SJSA1 (cell line): ENCODE data around the gene ZNF616. TPM values are rescaled to one million over a fixed set of nuclear protein-coding genes. Genes with fewer than 3 reads are reported as not detected.
A peak's percentile ranks its signal among the peaks of the same experiment; 100 is the strongest.

ENCODE experiments used
- DNase-seq, 2 experiments: peaks; one replicate each; pipeline ENCODE4 v3.0.0-alpha.2; 2015 to 2020; ENCODE audit warnings: low spot score in 2 of 2, low read depth in 1 of 2
- H3K27ac ChIP-seq: fragments of 250-450 bp; sonication (Bioruptor Pico); 2 replicates; pipeline ENCODE4 v1.5.1; 2020; ENCODE audit warnings: mild to moderate bottlenecking, moderate library complexity
- H3K27me3 ChIP-seq: fragments of 250-450 bp; sonication (Bioruptor Pico); replicated peaks from 2 replicates; pipeline ENCODE4 v1.5.1; 2020; ENCODE audit warnings: mild to moderate bottlenecking, moderate library complexity
- H3K36me3 ChIP-seq: fragments of 250-450 bp; sonication (Bioruptor Pico); 2 replicates; pipeline ENCODE4 v1.5.1; 2020; ENCODE audit warnings: mild to moderate bottlenecking
- H3K4me1 ChIP-seq: fragments of 250-450 bp; sonication (Bioruptor Pico); replicated peaks from 2 replicates; pipeline ENCODE4 v1.6.1; 2021; ENCODE audit warnings: mild to moderate bottlenecking
- H3K4me3 ChIP-seq: fragments of 250-450 bp; sonication (Bioruptor Pico); 2 replicates; pipeline ENCODE4 v1.5.1; 2020; ENCODE audit warnings: mild to moderate bottlenecking
- H3K9me3 ChIP-seq: fragments of 250-450 bp; sonication (Bioruptor Pico); replicated peaks from 2 replicates; pipeline ENCODE4 v1.5.1; 2020; ENCODE audit warnings: mild to moderate bottlenecking
- total RNA-seq: library from RNA; depleted of rRNA; stranded (reverse); fragments of >200 nt; shearing (Covaris generic); gene quantifications from 2 replicates; pipeline ENCODE4 v1.2.3, GENCODE V29; 2014; rRNA removed

Gene ZNF616
- total RNA-seq = 4.6 and 7.7 TPM in 2 replicates

GRCh38 chr19:52139252-52140031, at the start of gene ZNF616:
Gene ZNF616 (minus strand): TSS chr19:52139938. CDS start chr19:52130512, 9,426 bp downstream.
- peak within 1 kb of the TSS; percentile 47 for H3K27ac ChIP-seq
- H3K9me3 ChIP-seq = 0 out of 2 replicates have a peak, but pooled peaks cover 10% of the 10 kb centered on the region
- peak within 1 kb of the TSS; percentile 51 for H3K4me3 ChIP-seq
- 0 out of 2 replicates have a peak, but pooled peaks cover 3% of the 10 kb centered on the region for H3K36me3 ChIP-seq
- H3K4me1 ChIP-seq = peaks cover 5% of the 10 kb centered on the region; the same call in 1 of the 2 replicates
- H3K27me3 ChIP-seq = no peaks in the 10 kb centered on the region
- peak; percentile 88 to 97 for DNase-seq

GRCh38 chr19:52188822-52189734, 49.3 kb upstream of the ZNF616 start:
- 0 out of 2 replicates have a peak overlapping the region, but pooled peaks have one; percentile 6 for H3K27ac ChIP-seq
- H3K4me3 ChIP-seq = peak overlapping the region; percentile 25
- H3K27me3 ChIP-seq = no peaks in the 10 kb centered on the region
- peaks cover 15% of the 10 kb centered on the region for H3K4me1 ChIP-seq
- DNase-seq = no peak
- peaks cover 34% of the 10 kb centered on the region for H3K36me3 ChIP-seq
- no peaks in the 10 kb centered on the region for H3K9me3 ChIP-seq

GRCh38 chr19:52187407-52187806, 47.7 kb upstream of the ZNF616 start:
- H3K27ac ChIP-seq = no peak overlapping the region
- H3K4me1 ChIP-seq = peaks cover 15% of the 10 kb centered on the region
- H3K9me3 ChIP-seq = no peaks in the 10 kb centered on the region
- peaks cover 20% of the 10 kb centered on the region for H3K36me3 ChIP-seq
- no peaks in the 10 kb centered on the region for H3K27me3 ChIP-seq
- no peak overlapping the region for H3K4me3 ChIP-seq
- DNase-seq = no peak

- Histone ChIP-seq H3K9me3 (0 out of 2 replicates have a peak, but pooled peaks cover 8% of the 10 kb centered on the region), H3K4me1 (peaks cover 5% of the 10 kb centered on the region)
These were observed 36.8 kb upstream of the ZNF616 start for GRCh38 chr19:52176574-52176973.

GRCh38 chr19:52172347-52172746, 32.6 kb upstream of the ZNF616 start:
- H3K9me3 ChIP-seq = 0 out of 2 replicates have a peak, but pooled peaks cover 10% of the 10 kb centered on the region
- no peak for DNase-seq
- peaks cover 20% of the 10 kb centered on the region for H3K36me3 ChIP-seq
- no peak overlapping the region for H3K27ac ChIP-seq
- H3K4me1 ChIP-seq = peaks cover 5% of the 10 kb centered on the region
- no peaks in the 10 kb centered on the region for H3K27me3 ChIP-seq
- no peak overlapping the region for H3K4me3 ChIP-seq

More at GRCh38 chr19:52176574-52176973, 36.8 kb upstream of the ZNF616 start:
- Histone ChIP-seq H3K27ac (no peak overlapping the region), H3K36me3 (no peaks in the 10 kb centered on the region), H3K4me3 (no peak overlapping the region), H3K27me3 (no peaks in the 10 kb centered on the region)
- no peak for DNase-seq

GRCh38 chr19:52171321-52172169, 31.8 kb upstream of the ZNF616 start, which contains the start of gene ZNF836:
Gene ZNF836 (minus strand): TSS chr19:52171621. CDS start chr19:52168072, 3,549 bp downstream.
- peaks cover 23% of the 10 kb centered on the region for H3K36me3 ChIP-seq
- H3K27ac ChIP-seq = 0 out of 2 replicates have a peak within 1 kb of the TSS, but pooled peaks have one; percentile 20
- H3K4me1 ChIP-seq = peaks cover 5% of the 10 kb centered on the region
- no peaks in the 10 kb centered on the region for H3K27me3 ChIP-seq
- 0 out of 2 replicates have a peak, but pooled peaks cover 8% of the 10 kb centered on the region for H3K9me3 ChIP-seq
- H3K4me3 ChIP-seq = peak within 1 kb of the TSS; percentile 56
- DNase-seq = peak; percentile 53 to 82

GRCh38 chr19:52170863-52171320, 31.2 kb upstream of the ZNF616 start:
- peaks cover 28% of the 10 kb centered on the region for H3K36me3 ChIP-seq
- H3K27me3 ChIP-seq = no peaks in the 10 kb centered on the region
- H3K9me3 ChIP-seq = 0 out of 2 replicates have a peak, but pooled peaks cover 8% of the 10 kb centered on the region
- 0 out of 2 replicates have a peak overlapping the region, but pooled peaks have one; percentile 20 for H3K27ac ChIP-seq
- no peak for DNase-seq
- H3K4me1 ChIP-seq = peaks cover 5% of the 10 kb centered on the region
- H3K4me3 ChIP-seq = peak overlapping the region; percentile 56

GRCh38 chr19:52170304-52170703, 30.6 kb upstream of the ZNF616 start:
- peak in 1 of 2 experiments; percentile 6 for DNase-seq
- Histone ChIP-seq H3K4me3 (peak overlapping the region; percentile 56), H3K27ac (no peak overlapping the region), H3K9me3 (0 out of 2 replicates have a peak, but pooled peaks cover 8% of the 10 kb centered on the region), H3K36me3 (peaks cover 33% of the 10 kb centered on the region), H3K4me1 (peaks cover 5% of the 10 kb centered on the region), H3K27me3 (no peaks in the 10 kb centered on the region)

GRCh38 chr19:52155596-52156359, 16.0 kb upstream of the ZNF616 start:
- Histone ChIP-seq H3K27me3 (no peaks in the 10 kb centered on the region), H3K27ac (no peak overlapping the region), H3K36me3 (peaks cover 33% of the 10 kb centered on the region), H3K4me3 (no peak overlapping the region), H3K9me3 (peaks cover 33% of the 10 kb centered on the region), H3K4me1 (no peaks in the 10 kb centered on the region)
- no peak for DNase-seq

GRCh38 chr19:52148256-52148655, 8.5 kb upstream of the ZNF616 start:
- Histone ChIP-seq H3K4me3 (no peak overlapping the region), H3K36me3 (no peaks in the 10 kb centered on the region)
- no peak for DNase-seq

GRCh38 chr19:52142001-52142595, 2.4 kb upstream of the ZNF616 start:
- no peaks in the 10 kb centered on the region for H3K36me3 ChIP-seq
- H3K9me3 ChIP-seq = peaks cover 13% of the 10 kb centered on the region; the same call in 1 of the 2 replicates
- H3K4me1 ChIP-seq = peaks cover 5% of the 10 kb centered on the region; the same call in 1 of the 2 replicates
- no peak overlapping the region for H3K27ac ChIP-seq
- no peak overlapping the region for H3K4me3 ChIP-seq
- no peaks in the 10 kb centered on the region for H3K27me3 ChIP-seq
- DNase-seq = no peak

More at GRCh38 chr19:52148256-52148655, 8.5 kb upstream of the ZNF616 start:
- Histone ChIP-seq H3K4me1 (no peaks in the 10 kb centered on the region), H3K27ac (no peak overlapping the region), H3K27me3 (no peaks in the 10 kb centered on the region), H3K9me3 (peaks cover 7% of the 10 kb centered on the region)
